Middle frontal gyrus (tissue), 1 donor: ENCODE measurements around the gene EEF1E1.

Experiments
- DNase-seq: peaks from one replicate; pipeline ENCODE4 v3.0.0-alpha.2; 2015; ENCODE audit warnings: low spot score; ENCODE audit errors: extremely low spot score

EEF1E1 gene

GRCh38 chr6:8088886-8089285 is 13.5 kb downstream of the EEF1E1 start:
- DNase-seq: no peak

GRCh38 chr6:8087870-8088754 is 14.2 kb downstream of the EEF1E1 start:
- no peak for DNase-seq

- no peak for DNase-seq
Measured at GRCh38 chr6:8086755-8087306, 15.5 kb downstream of the EEF1E1 start.

GRCh38 chr6:8085053-8085511 is 17.3 kb downstream of the EEF1E1 start:
- DNase-seq: no peak

GRCh38 chr6:8084586-8084985 is 17.8 kb downstream of the EEF1E1 start:
- no peak for DNase-seq

- DNase-seq: no peak
Measured at GRCh38 chr6:8082954-8083858, 19.1 kb downstream of the EEF1E1 start.

- DNase-seq: no peak
Measured at GRCh38 chr6:8082572-8082953, 19.8 kb downstream of the EEF1E1 start.

GRCh38 chr6:8080362-8081151 is 21.8 kb downstream of the EEF1E1 start:
- no peak for DNase-seq

- no peak for DNase-seq
Measured at GRCh38 chr6:8079126-8079525, 23.2 kb downstream of the EEF1E1 start.

GRCh38 chr6:8077991-8078390 is 24.4 kb downstream of the EEF1E1 start:
- no peak for DNase-seq

GRCh38 chr6:8075704-8076103 is 26.6 kb downstream of the EEF1E1 start:
- no peak for DNase-seq

GRCh38 chr6:8075185-8075584 is 27.2 kb downstream of the EEF1E1 start:
- DNase-seq: no peak

GRCh38 chr6:8074213-8074612 is 28.1 kb downstream of the EEF1E1 start:
- no peak for DNase-seq

- DNase-seq: no peak
Measured at GRCh38 chr6:8073758-8074157, 28.6 kb downstream of the EEF1E1 start.

GRCh38 chr6:8070718-8071117 is 31.6 kb downstream of the EEF1E1 start:
- DNase-seq: no peak

GRCh38 chr6:8069631-8070284 is 32.6 kb downstream of the EEF1E1 start:
- DNase-seq: no peak

- no peak for DNase-seq
Measured at GRCh38 chr6:8069151-8069550, 33.2 kb downstream of the EEF1E1 start.

GRCh38 chr6:8066108-8066507 is 36.2 kb downstream of the EEF1E1 start:
- DNase-seq: no peak

- peak; percentile 8 for DNase-seq
Measured at GRCh38 chr6:8065519-8065911, 36.8 kb downstream of the EEF1E1 start.
